Measurements from ENCODE around the gene C15orf62. TPM values are rescaled to one million over a fixed set of nuclear protein-coding genes. Genes with fewer than 3 reads are reported as not detected.
A peak's percentile ranks its signal among the peaks of the same experiment; 100 is the strongest.

C15orf62 gene
- total RNA-seq, 1 experiment from 2014 or later, result 0.72 TPM

DNA sequence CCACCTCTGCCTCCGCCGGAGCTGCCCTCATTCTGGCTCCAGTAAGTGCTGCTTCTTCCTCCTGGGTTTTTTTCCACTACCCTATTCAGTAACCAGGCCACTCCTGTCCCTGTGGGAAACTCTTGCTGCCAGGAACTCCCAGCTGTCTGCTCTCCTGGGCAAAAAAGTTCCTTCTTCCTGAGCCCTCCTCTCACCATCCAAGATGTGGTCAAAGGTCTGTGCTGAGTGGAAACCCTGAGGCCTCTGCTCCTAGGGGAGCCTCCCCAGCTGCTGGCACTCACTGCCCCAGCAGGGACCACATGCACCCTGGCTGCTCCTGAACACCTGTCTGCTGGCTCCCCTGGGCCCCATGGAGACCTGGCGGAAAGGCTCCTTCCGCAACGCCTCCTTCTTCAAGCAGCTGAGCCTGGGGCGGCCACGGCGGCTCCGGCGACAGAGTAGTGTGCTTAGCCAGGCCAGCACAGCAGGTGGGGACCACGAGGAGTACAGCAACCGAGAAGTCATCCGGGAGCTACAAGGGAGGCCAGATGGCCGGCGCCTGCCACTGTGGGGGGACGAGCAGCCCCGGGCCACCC is 454 bp downstream of the C15orf62 start:
- H3K4me1 Mint-ChIP-seq, result peaks cover 22% of the 10 kb centered on the region
- no peaks in the 10 kb centered on the region for H3K27me3 Mint-ChIP-seq (ENCODE audit: low read depth)
- no peak for DNase-seq (ENCODE audit: low spot score)
- peaks cover 9% of the 10 kb centered on the region for H3K36me3 Mint-ChIP-seq
- H3K9me3 Mint-ChIP-seq, result no peaks in the 10 kb centered on the region
- ChIA-PET POLR2A (interaction anchor here (0.8 kb wide), 1 partner anchor 13 kb away, joined by 4 read pairs; no protein-coding TSS in a partner anchor), CTCF (interaction anchor here (0.5 to 1.2 kb wide), 4 partner anchors 24 to 103 kb away, joined by 3 to 5 read pairs (median 4); no protein-coding TSS in a partner anchor)
- H3K27ac Mint-ChIP-seq, result peak overlapping the region; percentile 70; the same call in 1 of the 2 replicates
- no peak overlapping the region for H3K4me3 Mint-ChIP-seq
- TF ChIP-seq ETV6 (CRISPR knock-in tag; IDR thresholded peaks at IDR 0.05) (no peak), HMGA2 (CRISPR knock-in tag; IDR thresholded peaks at IDR 0.05) (no peak), NR3C1 (CRISPR knock-in tag; conservative IDR thresholded peaks at IDR 0.05; ENCODE audit: low read depth) (no peak), CBFB (CRISPR knock-in tag; IDR thresholded peaks at IDR 0.05; ENCODE audit: low read depth) (no peak), TP53 (CRISPR knock-in tag; IDR thresholded peaks at IDR 0.05) (no peak), ZNF671 (CRISPR knock-in tag; IDR thresholded peaks at IDR 0.05) (no peak), NFYB (CRISPR knock-in tag; conservative IDR thresholded peaks at IDR 0.05; ENCODE audit: low read depth) (no peak), GRHL2 (CRISPR knock-in tag; IDR thresholded peaks at IDR 0.05; ENCODE audit: insufficient replicate concordance, severe bottlenecking) (no peak), FOXJ3 (CRISPR knock-in tag; IDR thresholded peaks at IDR 0.05; ENCODE audit: borderline replicate concordance) (no peak), ZNF423 (CRISPR knock-in tag; IDR thresholded peaks at IDR 0.05) (no peak), EMX1 (CRISPR knock-in tag; IDR thresholded peaks at IDR 0.05) (no peak)
- TF ChIP-seq, protein P1, sequence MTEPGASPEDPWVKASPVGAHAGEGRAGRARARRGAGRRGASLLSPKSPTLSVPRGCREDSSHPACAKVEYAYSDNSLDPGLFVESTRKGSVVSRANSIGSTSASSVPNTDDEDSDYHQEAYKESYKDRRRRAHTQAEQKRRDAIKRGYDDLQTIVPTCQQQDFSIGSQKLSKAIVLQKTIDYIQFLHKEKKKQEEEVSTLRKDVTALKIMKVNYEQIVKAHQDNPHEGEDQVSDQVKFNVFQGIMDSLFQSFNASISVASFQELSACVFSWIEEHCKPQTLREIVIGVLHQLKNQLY (CRISPR knock-in tag; IDR thresholded peaks at IDR 0.05), result no peak
- TF ChIP-seq, protein P2, sequence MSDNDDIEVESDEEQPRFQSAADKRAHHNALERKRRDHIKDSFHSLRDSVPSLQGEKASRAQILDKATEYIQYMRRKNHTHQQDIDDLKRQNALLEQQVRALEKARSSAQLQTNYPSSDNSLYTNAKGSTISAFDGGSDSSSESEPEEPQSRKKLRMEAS (CRISPR knock-in tag; IDR thresholded peaks at IDR 0.05), result no peak
- TF ChIP-seq, protein P3, sequence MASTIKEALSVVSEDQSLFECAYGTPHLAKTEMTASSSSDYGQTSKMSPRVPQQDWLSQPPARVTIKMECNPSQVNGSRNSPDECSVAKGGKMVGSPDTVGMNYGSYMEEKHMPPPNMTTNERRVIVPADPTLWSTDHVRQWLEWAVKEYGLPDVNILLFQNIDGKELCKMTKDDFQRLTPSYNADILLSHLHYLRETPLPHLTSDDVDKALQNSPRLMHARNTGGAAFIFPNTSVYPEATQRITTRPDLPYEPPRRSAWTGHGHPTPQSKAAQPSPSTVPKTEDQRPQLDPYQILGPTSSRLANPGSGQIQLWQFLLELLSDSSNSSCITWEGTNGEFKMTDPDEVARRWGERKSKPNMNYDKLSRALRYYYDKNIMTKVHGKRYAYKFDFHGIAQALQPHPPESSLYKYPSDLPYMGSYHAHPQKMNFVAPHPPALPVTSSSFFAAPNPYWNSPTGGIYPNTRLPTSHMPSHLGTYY (CRISPR knock-in tag; IDR thresholded peaks at IDR 0.05), result no peak
- TF ChIP-seq, protein P4, sequence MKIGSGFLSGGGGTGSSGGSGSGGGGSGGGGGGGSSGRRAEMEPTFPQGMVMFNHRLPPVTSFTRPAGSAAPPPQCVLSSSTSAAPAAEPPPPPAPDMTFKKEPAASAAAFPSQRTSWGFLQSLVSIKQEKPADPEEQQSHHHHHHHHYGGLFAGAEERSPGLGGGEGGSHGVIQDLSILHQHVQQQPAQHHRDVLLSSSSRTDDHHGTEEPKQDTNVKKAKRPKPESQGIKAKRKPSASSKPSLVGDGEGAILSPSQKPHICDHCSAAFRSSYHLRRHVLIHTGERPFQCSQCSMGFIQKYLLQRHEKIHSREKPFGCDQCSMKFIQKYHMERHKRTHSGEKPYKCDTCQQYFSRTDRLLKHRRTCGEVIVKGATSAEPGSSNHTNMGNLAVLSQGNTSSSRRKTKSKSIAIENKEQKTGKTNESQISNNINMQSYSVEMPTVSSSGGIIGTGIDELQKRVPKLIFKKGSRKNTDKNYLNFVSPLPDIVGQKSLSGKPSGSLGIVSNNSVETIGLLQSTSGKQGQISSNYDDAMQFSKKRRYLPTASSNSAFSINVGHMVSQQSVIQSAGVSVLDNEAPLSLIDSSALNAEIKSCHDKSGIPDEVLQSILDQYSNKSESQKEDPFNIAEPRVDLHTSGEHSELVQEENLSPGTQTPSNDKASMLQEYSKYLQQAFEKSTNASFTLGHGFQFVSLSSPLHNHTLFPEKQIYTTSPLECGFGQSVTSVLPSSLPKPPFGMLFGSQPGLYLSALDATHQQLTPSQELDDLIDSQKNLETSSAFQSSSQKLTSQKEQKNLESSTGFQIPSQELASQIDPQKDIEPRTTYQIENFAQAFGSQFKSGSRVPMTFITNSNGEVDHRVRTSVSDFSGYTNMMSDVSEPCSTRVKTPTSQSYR (CRISPR knock-in tag; IDR thresholded peaks at IDR 0.05), result no peak
- TF ChIP-seq, protein P5, sequence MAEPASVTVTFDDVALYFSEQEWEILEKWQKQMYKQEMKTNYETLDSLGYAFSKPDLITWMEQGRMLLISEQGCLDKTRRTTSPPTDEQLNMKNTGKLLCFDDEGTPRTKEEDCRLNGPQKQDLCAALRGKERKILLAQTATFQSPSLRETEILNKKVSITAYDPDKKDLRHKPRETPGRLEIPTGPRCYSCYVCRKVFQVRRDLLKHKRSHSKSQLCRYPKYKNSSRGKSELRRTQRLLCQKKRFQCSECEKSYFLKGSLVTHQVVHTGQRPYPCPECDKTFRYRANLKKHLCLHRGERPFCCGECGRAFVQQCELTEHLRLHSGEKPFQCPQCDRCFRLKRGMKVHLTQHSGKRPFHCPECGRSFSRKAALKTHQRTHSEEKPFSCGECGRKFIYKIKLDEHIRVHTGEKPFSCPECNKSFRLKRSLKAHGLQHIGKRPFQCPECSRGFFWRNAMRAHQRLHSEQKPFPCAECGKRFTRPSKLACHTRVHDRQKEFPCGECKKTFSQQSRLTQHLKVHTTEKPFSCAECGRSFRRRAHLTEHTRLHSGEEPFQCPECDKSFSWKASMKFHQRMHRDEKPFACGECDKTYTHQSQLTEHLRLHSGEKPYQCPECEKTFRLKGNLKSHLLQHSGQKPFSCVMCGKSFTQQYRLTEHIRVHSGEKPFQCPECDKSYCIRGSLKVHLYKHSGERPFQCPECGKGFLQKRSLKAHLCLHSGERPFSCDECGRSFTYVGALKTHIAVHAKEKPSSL (CRISPR knock-in tag; conservative IDR thresholded peaks at IDR 0.05), result no peak
- TF ChIP-seq, protein P6, sequence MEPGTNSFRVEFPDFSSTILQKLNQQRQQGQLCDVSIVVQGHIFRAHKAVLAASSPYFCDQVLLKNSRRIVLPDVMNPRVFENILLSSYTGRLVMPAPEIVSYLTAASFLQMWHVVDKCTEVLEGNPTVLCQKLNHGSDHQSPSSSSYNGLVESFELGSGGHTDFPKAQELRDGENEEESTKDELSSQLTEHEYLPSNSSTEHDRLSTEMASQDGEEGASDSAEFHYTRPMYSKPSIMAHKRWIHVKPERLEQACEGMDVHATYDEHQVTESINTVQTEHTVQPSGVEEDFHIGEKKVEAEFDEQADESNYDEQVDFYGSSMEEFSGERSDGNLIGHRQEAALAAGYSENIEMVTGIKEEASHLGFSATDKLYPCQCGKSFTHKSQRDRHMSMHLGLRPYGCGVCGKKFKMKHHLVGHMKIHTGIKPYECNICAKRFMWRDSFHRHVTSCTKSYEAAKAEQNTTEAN (CRISPR knock-in tag; IDR thresholded peaks at IDR 0.05), result no peak
- TF ChIP-seq, protein P7, sequence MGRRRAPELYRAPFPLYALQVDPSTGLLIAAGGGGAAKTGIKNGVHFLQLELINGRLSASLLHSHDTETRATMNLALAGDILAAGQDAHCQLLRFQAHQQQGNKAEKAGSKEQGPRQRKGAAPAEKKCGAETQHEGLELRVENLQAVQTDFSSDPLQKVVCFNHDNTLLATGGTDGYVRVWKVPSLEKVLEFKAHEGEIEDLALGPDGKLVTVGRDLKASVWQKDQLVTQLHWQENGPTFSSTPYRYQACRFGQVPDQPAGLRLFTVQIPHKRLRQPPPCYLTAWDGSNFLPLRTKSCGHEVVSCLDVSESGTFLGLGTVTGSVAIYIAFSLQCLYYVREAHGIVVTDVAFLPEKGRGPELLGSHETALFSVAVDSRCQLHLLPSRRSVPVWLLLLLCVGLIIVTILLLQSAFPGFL (CRISPR knock-in tag; IDR thresholded peaks at IDR 0.05; ENCODE audit: borderline replicate concordance), result no peak
- TF ChIP-seq, protein P8, sequence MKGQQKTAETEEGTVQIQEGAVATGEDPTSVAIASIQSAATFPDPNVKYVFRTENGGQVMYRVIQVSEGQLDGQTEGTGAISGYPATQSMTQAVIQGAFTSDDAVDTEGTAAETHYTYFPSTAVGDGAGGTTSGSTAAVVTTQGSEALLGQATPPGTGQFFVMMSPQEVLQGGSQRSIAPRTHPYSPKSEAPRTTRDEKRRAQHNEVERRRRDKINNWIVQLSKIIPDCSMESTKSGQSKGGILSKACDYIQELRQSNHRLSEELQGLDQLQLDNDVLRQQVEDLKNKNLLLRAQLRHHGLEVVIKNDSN (CRISPR knock-in tag; IDR thresholded peaks at IDR 0.05), result no peak
- TF ChIP-seq, protein P9, sequence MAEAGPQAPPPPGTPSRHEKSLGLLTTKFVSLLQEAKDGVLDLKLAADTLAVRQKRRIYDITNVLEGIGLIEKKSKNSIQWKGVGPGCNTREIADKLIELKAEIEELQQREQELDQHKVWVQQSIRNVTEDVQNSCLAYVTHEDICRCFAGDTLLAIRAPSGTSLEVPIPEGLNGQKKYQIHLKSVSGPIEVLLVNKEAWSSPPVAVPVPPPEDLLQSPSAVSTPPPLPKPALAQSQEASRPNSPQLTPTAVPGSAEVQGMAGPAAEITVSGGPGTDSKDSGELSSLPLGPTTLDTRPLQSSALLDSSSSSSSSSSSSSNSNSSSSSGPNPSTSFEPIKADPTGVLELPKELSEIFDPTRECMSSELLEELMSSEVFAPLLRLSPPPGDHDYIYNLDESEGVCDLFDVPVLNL (CRISPR knock-in tag; IDR thresholded peaks at IDR 0.05; ENCODE audit: borderline replicate concordance, low read depth), result no peak
- no peak for ATAC-seq
